ENCODE results near the gene ERMN. TPM values are rescaled to one million over a fixed set of nuclear protein-coding genes. Genes with fewer than 3 reads are reported as not detected.
"Not testable (repeated sequence)": the region's sequence is repeated elsewhere in the genome, so short reads cannot be mapped to it uniquely, and the experiment has no call there.

The ERMN gene
- total RNA-seq (1 to 10 TPM in 1 of 2 donors, under 1 TPM in 1; 0.52 to 1.6 TPM), polyA plus RNA-seq (under 1 TPM; 0.51 to 0.72 TPM)
- long read RNA-seq, donor 1 = 0 reads
- long read RNA-seq, donor 2 = 0 reads
- long read RNA-seq, donor 3 = 0 reads
- long read RNA-seq, donor 4 = 0 reads
- long read RNA-seq, donor 5 = 0 reads

DNA sequence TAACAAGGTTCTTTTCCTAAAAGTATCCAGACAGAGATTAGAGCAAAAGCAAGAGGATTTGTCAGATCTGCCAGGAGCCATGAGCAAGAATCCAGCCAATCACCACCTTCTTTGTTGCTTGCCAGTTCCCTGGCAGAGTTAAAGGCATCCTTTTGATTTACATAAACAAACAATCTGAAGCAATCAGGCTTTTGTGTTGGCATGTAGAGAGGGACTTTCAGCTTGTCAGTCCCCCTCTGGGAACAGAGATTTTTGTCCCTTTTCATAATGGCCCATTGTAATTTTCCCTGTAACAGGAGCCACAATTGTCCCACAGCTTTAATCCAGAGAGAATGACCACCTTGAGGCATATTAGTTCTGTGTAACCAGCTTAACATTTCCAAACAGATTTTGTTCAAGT, at the start of gene ERMN:
TSS of gene ERMN (minus strand) at position 39 of the 400 bp plus-strand sequence. CDS start 182 bp downstream, outside the sequence.
- Histone ChIP-seq H3K9me3 (ENCODE audit: control insufficient read depth in 4 of 4, insufficient read depth in 3 of 4, low read length in 3 of 4) (no peaks in the 10 kb centered on the region), H3K4me1 (ENCODE audit: control insufficient read depth in 5 of 5, insufficient read depth in 5 of 5, low read length in 5 of 5) (peaks cover 0 to 11% (median 4%) of the 10 kb centered on the region in 5 donors), H3K4me3 (no peak within 1 kb of the TSS), H3K27ac (ENCODE audit: low read depth in 1 of 2, low read length in 1 of 2) (no peak within 1 kb of the TSS), H3K27me3 (ENCODE audit: control insufficient read depth in 3 of 3, insufficient read depth in 3 of 3, low read length in 2 of 3) (peaks cover 0 to 3% (median 0%) of the 10 kb centered on the region in 3 donors), H3K9ac (ENCODE audit: insufficient read depth in 1 of 2, low read length in 2 of 2) (no peak within 1 kb of the TSS), H3K36me3 (ENCODE audit: control insufficient read depth in 4 of 4, insufficient read depth in 4 of 4, low read length in 4 of 4) (no peaks in the 10 kb centered on the region)
- DNase-seq (no peak), ATAC-seq (ENCODE audit: insufficient read depth, low FRiP score) (no peak)
- TF ChIP-seq, protein P1, sequence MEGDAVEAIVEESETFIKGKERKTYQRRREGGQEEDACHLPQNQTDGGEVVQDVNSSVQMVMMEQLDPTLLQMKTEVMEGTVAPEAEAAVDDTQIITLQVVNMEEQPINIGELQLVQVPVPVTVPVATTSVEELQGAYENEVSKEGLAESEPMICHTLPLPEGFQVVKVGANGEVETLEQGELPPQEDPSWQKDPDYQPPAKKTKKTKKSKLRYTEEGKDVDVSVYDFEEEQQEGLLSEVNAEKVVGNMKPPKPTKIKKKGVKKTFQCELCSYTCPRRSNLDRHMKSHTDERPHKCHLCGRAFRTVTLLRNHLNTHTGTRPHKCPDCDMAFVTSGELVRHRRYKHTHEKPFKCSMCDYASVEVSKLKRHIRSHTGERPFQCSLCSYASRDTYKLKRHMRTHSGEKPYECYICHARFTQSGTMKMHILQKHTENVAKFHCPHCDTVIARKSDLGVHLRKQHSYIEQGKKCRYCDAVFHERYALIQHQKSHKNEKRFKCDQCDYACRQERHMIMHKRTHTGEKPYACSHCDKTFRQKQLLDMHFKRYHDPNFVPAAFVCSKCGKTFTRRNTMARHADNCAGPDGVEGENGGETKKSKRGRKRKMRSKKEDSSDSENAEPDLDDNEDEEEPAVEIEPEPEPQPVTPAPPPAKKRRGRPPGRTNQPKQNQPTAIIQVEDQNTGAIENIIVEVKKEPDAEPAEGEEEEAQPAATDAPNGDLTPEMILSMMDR (IDR thresholded peaks at IDR 0.05; ENCODE audit: control extremely low read depth, extremely low read depth) = no peak

DNA sequence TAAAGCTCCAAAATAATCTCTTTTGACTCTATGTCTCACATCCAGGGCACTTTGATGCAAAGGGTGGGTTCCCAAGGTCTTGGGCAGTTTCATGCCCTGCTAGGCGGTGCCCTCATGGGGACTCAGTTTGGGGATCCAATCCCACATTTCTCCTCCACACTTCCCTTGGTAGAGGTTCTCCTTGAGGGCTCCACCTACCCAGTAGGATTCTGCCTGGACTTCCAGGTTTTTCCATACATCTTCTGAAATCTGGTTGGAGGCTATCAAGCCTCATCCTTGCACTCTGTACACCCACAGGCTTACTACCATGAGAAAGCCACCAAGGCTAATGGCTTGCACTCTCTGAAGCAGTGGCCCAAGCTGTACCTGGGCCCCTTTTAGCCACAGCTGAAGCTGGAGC, 49.8 kb upstream of the ERMN start:
- Histone ChIP-seq H3K9me3 (ENCODE audit: control insufficient read depth in 4 of 4, insufficient read depth in 3 of 4, low read length in 3 of 4) (peaks cover 0 to 7% (median 5%) of the 10 kb centered on the region in 4 donors), H3K36me3 (ENCODE audit: control insufficient read depth in 4 of 4, insufficient read depth in 4 of 4, low read length in 4 of 4) (no peaks in the 10 kb centered on the region), H3K4me1 (ENCODE audit: control insufficient read depth in 5 of 5, insufficient read depth in 5 of 5, low read length in 5 of 5) (no peaks in the 10 kb centered on the region), H3K4me3 (no peak overlapping the region), H3K9ac (ENCODE audit: insufficient read depth in 1 of 2, low read length in 2 of 2) (no peak overlapping the region), H3K27ac (ENCODE audit: low read depth in 1 of 2, low read length in 1 of 2) (no peak overlapping the region), H3K27me3 (ENCODE audit: control insufficient read depth in 3 of 3, insufficient read depth in 3 of 3, low read length in 2 of 3) (no peaks in the 10 kb centered on the region)
- ATAC-seq (ENCODE audit: insufficient read depth, low FRiP score) = no peak
- WGBS, 2 donors = 78 to 98% methylated on average over 1 of the region's 1 CpG
- DNase-seq = no peak
- TF ChIP-seq, protein P1 (IDR thresholded peaks at IDR 0.05; ENCODE audit: control extremely low read depth, extremely low read depth) = no peak

- ATAC-seq (ENCODE audit: insufficient read depth, low FRiP score); H3K4me3 ChIP-seq; H3K27me3 ChIP-seq (ENCODE audit: control insufficient read depth in 3 of 3, insufficient read depth in 3 of 3, low read length in 2 of 3); H3K9me3 ChIP-seq (ENCODE audit: control insufficient read depth in 4 of 4, insufficient read depth in 3 of 4, low read length in 3 of 4); H3K36me3 ChIP-seq (ENCODE audit: control insufficient read depth in 4 of 4, insufficient read depth in 4 of 4, low read length in 4 of 4); H3K9ac ChIP-seq (ENCODE audit: insufficient read depth in 1 of 2, low read length in 2 of 2); H3K4me1 ChIP-seq (ENCODE audit: control insufficient read depth in 5 of 5, insufficient read depth in 5 of 5, low read length in 5 of 5); H3K27ac ChIP-seq (ENCODE audit: low read depth in 1 of 2, low read length in 1 of 2); DNase-seq: not testable (repeated sequence)
- 91 to 94% methylated on average over 12 to 16 of the region's 25 CpGs for WGBS, 2 donors
Observed at GRCh38 chr2:157368508-157368907, 42.9 kb upstream of the ERMN start.

DNA sequence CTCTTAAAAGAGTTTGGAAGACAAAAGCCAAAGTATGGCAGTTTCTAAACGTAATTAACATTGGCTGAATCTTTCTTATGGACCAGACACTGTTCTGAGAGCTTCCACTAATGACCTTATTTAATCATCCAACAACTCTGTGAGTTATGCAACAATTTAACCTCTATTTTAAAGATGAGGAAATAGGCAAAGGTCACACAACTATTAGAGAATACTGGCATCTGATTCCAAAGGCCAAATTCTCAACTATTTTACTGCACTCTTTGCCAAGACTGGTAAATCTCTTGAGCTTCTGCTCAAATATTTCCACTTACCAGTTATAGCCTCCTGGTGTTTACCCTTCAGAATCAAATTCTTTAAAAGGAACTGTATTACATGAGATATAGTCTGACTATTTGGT, 42.1 kb upstream of the ERMN start:
- Histone ChIP-seq H3K9ac (ENCODE audit: insufficient read depth in 1 of 2, low read length in 2 of 2) (no peak overlapping the region), H3K4me3 (no peak overlapping the region), H3K36me3 (ENCODE audit: control insufficient read depth in 4 of 4, insufficient read depth in 4 of 4, low read length in 4 of 4) (no peaks in the 10 kb centered on the region), H3K9me3 (ENCODE audit: control insufficient read depth in 4 of 4, insufficient read depth in 3 of 4, low read length in 3 of 4) (no peaks in the 10 kb centered on the region), H3K4me1 (ENCODE audit: control insufficient read depth in 5 of 5, insufficient read depth in 5 of 5, low read length in 5 of 5) (peaks cover 0 to 3% (median 0%) of the 10 kb centered on the region in 5 donors), H3K27me3 (ENCODE audit: control insufficient read depth in 3 of 3, insufficient read depth in 3 of 3, low read length in 2 of 3) (no peaks in the 10 kb centered on the region), H3K27ac (ENCODE audit: low read depth in 1 of 2, low read length in 1 of 2) (no peak overlapping the region)
- ATAC-seq (ENCODE audit: insufficient read depth, low FRiP score) = no peak
- TF ChIP-seq, protein P1 (IDR thresholded peaks at IDR 0.05; ENCODE audit: control extremely low read depth, extremely low read depth) = no peak
- WGBS, 2 donors = 52 to 64% methylated on average over 1 of the region's 1 CpG
- DNase-seq = no peak

Data from lung (tissue), 16 donors.